ENCODE results near the gene SND1. TPM values are rescaled to one million over a fixed set of nuclear protein-coding genes. Genes with fewer than 3 reads are reported as not detected.

SND1 gene
- total and polyA plus RNA-seq, 2 of the 4 experiments (the other 2 are of a cell fraction): 154 to 294 TPM

DNA sequence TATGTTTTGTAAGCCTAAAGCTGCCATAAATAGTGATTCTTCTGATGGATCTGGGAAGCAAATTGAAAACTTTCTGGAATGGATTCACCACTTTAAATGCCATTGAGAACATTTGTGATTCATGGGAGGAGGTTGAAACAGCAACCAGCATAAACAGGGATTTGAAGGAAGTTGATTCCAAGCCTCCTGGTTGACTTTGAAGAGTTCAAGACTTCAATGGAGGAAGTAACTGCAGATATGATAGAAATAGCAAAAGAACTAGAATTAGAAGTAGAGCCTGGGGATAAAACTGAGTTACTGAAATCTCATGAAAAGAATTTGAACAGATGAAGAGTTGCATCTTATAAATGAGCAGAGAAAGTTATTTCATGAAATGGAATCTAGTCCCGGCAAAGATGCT lies 280.1 kb downstream of the SND1 start:
- ChIA-PET POLR2A (ENCODE audit: unreplicated experiment) (no interaction called here), CTCF (no interaction called here)
- no peak overlapping the region for H3K23ac ChIP-seq (ENCODE audit: low read depth, low read length)
- no peak overlapping the region for H2BK20ac ChIP-seq (ENCODE audit: low read depth, low read length)
- no peak overlapping the region for H3K4me3 ChIP-seq (ENCODE audit: insufficient read depth, low read depth, low read length)
- H3K9me1 ChIP-seq (ENCODE audit: insufficient read depth, low read length): peaks cover 17% of the 10 kb centered on the region
- intact Hi-C loops (cut with micrococcal nuclease) (no loop called here), dilution Hi-C loops (cut with HindIII; ENCODE audit: low sequenced_read_pairs, unreplicated experiment) (no loop called here), in situ Hi-C loops (cut with MboI; ENCODE audit: low sequenced_read_pairs) (no loop called here)
- no peak overlapping the region for H3K9ac ChIP-seq (ENCODE audit: low read depth, low read length)
- H4K91ac ChIP-seq (ENCODE audit: insufficient read depth, low read depth, low read length): no peak overlapping the region
- no peaks in the 10 kb centered on the region for H3K27me3 ChIP-seq (ENCODE audit: control insufficient read depth, insufficient read depth, low read length)
- peaks cover 24% of the 10 kb centered on the region; the same call in 1 of the 2 replicates for H4K20me1 ChIP-seq (ENCODE audit: insufficient read depth, low read length)
- ATAC-seq (ENCODE audit: low read depth) (no peak), DNase-seq (no peak)
- H3K4ac ChIP-seq (ENCODE audit: low read depth, low read length): no peak overlapping the region
- H3K79me1 ChIP-seq (ENCODE audit: low read depth in 1 of 2, low read length in 2 of 2): peaks cover 44 to 61% of the 10 kb centered on the region in 2 experiments
- no peak overlapping the region for H2AFZ ChIP-seq (replicated peaks; ENCODE audit: low read length, poor library complexity)
- no peak overlapping the region for H3K4me2 ChIP-seq (ENCODE audit: low read depth, low read length)
- H4K8ac ChIP-seq (ENCODE audit: low read depth in 2 of 2, low read length in 2 of 2): no peak overlapping the region
- no peak overlapping the region for H2AK5ac ChIP-seq (ENCODE audit: low read depth, low read length)
- H3K9me3 ChIP-seq (ENCODE audit: control insufficient read depth, insufficient read depth, low read length): peaks cover 1% of the 10 kb centered on the region; the same call in 1 of the 2 replicates
- H4K5ac ChIP-seq (ENCODE audit: low read depth, low read length): no peak overlapping the region
- no peak overlapping the region for H2BK15ac ChIP-seq (ENCODE audit: low read depth, low read length)
- no CpG with 5 or more reads among the region's 1 CpG for WGBS, 2 experiments (ENCODE audit: extremely low coverage in 2 of 2, insufficient read length in 1 of 2)
- no peak overlapping the region for H3K14ac ChIP-seq (replicated peaks; ENCODE audit: low read depth, low read length)
- H3K36me3 ChIP-seq (ENCODE audit: control insufficient read depth, insufficient read depth, low read length): peaks cover 21% of the 10 kb centered on the region
- BruUV-seq (replicated peaks): no TSS peak
- no peak overlapping the region for H2AK9ac ChIP-seq (replicated peaks; ENCODE audit: low read depth, low read length, poor library complexity)
- no peak overlapping the region for H3K27ac ChIP-seq (ENCODE audit: insufficient read depth, low read length)
- H2BK5ac ChIP-seq (ENCODE audit: low read depth, low read length, poor library complexity, severe bottlenecking): no peak overlapping the region
- no peak overlapping the region for H3K18ac ChIP-seq (ENCODE audit: low read depth, low read length)
- H2BK120ac ChIP-seq (ENCODE audit: low read depth, low read length): no peak overlapping the region
- TF ChIP-seq MXI1 (IDR thresholded peaks at IDR 0.05; ENCODE audit: borderline replicate concordance, low read depth, low read length): no peak
- TF ChIP-seq MAZ (IDR thresholded peaks at IDR 0.05; ENCODE audit: borderline replicate concordance, low read depth, low read length): no peak
- no peak for TF ChIP-seq RAD21 (IDR thresholded peaks at IDR 0.05; ENCODE audit: low read length)
- TF ChIP-seq MAFK (IDR thresholded peaks at IDR 0.05; ENCODE audit: low read depth, low read length): no peak
- no peak for TF ChIP-seq RFX5 (IDR thresholded peaks at IDR 0.05; ENCODE audit: low read depth, low read length)
- no peak for TF ChIP-seq BHLHE40 (IDR thresholded peaks at IDR 0.05; ENCODE audit: low read depth, low read length)
- TF ChIP-seq NFE2L2 (IDR thresholded peaks at IDR 0.05; ENCODE audit: low read depth, low read length): no peak
- no peak for TF ChIP-seq CHD1 (IDR thresholded peaks at IDR 0.05; ENCODE audit: low read depth, low read length)
- TF ChIP-seq CTCF (conservative IDR thresholded peaks at IDR 0.05; ENCODE audit: low read depth, low read length): no peak
- TF ChIP-seq, protein P1, sequence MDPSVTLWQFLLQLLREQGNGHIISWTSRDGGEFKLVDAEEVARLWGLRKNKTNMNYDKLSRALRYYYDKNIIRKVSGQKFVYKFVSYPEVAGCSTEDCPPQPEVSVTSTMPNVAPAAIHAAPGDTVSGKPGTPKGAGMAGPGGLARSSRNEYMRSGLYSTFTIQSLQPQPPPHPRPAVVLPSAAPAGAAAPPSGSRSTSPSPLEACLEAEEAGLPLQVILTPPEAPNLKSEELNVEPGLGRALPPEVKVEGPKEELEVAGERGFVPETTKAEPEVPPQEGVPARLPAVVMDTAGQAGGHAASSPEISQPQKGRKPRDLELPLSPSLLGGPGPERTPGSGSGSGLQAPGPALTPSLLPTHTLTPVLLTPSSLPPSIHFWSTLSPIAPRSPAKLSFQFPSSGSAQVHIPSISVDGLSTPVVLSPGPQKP (IDR thresholded peaks at IDR 0.05; ENCODE audit: borderline replicate concordance, low read depth, low read length): no peak
- H3K4me1 ChIP-seq (ENCODE audit: control insufficient read depth, insufficient read depth, low read length): peaks cover 7% of the 10 kb centered on the region
- H3K56ac ChIP-seq (ENCODE audit: extremely low read depth, insufficient read depth, low read length): no peak overlapping the region
